Measurements from ENCODE around the gene BMERB1. TPM values are rescaled to one million over a fixed set of nuclear protein-coding genes. Genes with fewer than 3 reads are reported as not detected.
A peak's percentile ranks its signal among the peaks of the same experiment; 100 is the strongest.
"Not testable (repeated sequence)": the region's sequence is repeated elsewhere in the genome, so short reads cannot be mapped to it uniquely, and the experiment has no call there.

Gene BMERB1
- total RNA-seq, 1 experiment from 2014 or later = 29.1 TPM

- no peak for DNase-seq (ENCODE audit: low read depth in 1 of 2, low spot score in 2 of 2)
- H3K36me3 ChIP-seq = no peaks in the 10 kb centered on the region
- H3K4me1 ChIP-seq (replicated peaks) = peaks cover 38% of the 10 kb centered on the region
- H3K4me3 ChIP-seq = no peak overlapping the region
- no peaks in the 10 kb centered on the region for H3K27me3 ChIP-seq (replicated peaks)
- H3K27ac ChIP-seq = no peak overlapping the region
- no peaks in the 10 kb centered on the region for H3K9me3 ChIP-seq (replicated peaks)
Measured at GRCh38 chr16:15439102-15439501, 4.7 kb downstream of the BMERB1 start.

- Histone ChIP-seq H3K36me3 (no peaks in the 10 kb centered on the region), H3K27me3 (replicated peaks) (no peaks in the 10 kb centered on the region), H3K4me1 (replicated peaks) (peaks cover 38% of the 10 kb centered on the region), H3K9me3 (replicated peaks) (no peaks in the 10 kb centered on the region), H3K4me3 (no peak overlapping the region), H3K27ac (peak overlapping the region; percentile 57)
- DNase-seq (ENCODE audit: low read depth in 1 of 2, low spot score in 2 of 2) = no peak
Measured at GRCh38 chr16:15439521-15439920, 5.1 kb downstream of the BMERB1 start.

GRCh38 chr16:15440852-15441251, 6.5 kb downstream of the BMERB1 start:
- no peaks in the 10 kb centered on the region for H3K9me3 ChIP-seq (replicated peaks)
- H3K4me3 ChIP-seq = no peak overlapping the region
- H3K36me3 ChIP-seq = 0 out of 2 replicates have a peak, but pooled peaks cover 5% of the 10 kb centered on the region
- peak overlapping the region; percentile 66 for H3K27ac ChIP-seq
- peak; percentile 74 to 78 for DNase-seq (ENCODE audit: low read depth in 1 of 2, low spot score in 2 of 2)
- H3K4me1 ChIP-seq (replicated peaks) = peaks cover 30% of the 10 kb centered on the region
- H3K27me3 ChIP-seq (replicated peaks) = no peaks in the 10 kb centered on the region

GRCh38 chr16:15442140-15442539, 7.8 kb downstream of the BMERB1 start:
- DNase-seq (ENCODE audit: low read depth in 1 of 2, low spot score in 2 of 2); H3K9me3 ChIP-seq (replicated peaks); H3K27me3 ChIP-seq (replicated peaks); H3K4me3 ChIP-seq; H3K27ac ChIP-seq; H3K36me3 ChIP-seq: not testable (repeated sequence)
- H3K4me1 ChIP-seq (replicated peaks) = peaks cover 29% of the 10 kb centered on the region

GRCh38 chr16:15443753-15444152, 9.4 kb downstream of the BMERB1 start:
- no peak overlapping the region for H3K4me3 ChIP-seq
- no peak overlapping the region for H3K27ac ChIP-seq
- 0 out of 2 replicates have a peak, but pooled peaks cover 5% of the 10 kb centered on the region for H3K36me3 ChIP-seq
- no peak for DNase-seq (ENCODE audit: low read depth in 1 of 2, low spot score in 2 of 2)
- no peaks in the 10 kb centered on the region for H3K27me3 ChIP-seq (replicated peaks)
- no peaks in the 10 kb centered on the region for H3K9me3 ChIP-seq (replicated peaks)
- peaks cover 29% of the 10 kb centered on the region for H3K4me1 ChIP-seq (replicated peaks)

GRCh38 chr16:15444264-15444663, 9.9 kb downstream of the BMERB1 start:
- 0 out of 2 replicates have a peak, but pooled peaks cover 5% of the 10 kb centered on the region for H3K36me3 ChIP-seq
- no peak for DNase-seq (ENCODE audit: low read depth in 1 of 2, low spot score in 2 of 2)
- no peaks in the 10 kb centered on the region for H3K9me3 ChIP-seq (replicated peaks)
- no peak overlapping the region for H3K27ac ChIP-seq
- no peaks in the 10 kb centered on the region for H3K27me3 ChIP-seq (replicated peaks)
- H3K4me1 ChIP-seq (replicated peaks) = peaks cover 27% of the 10 kb centered on the region
- H3K4me3 ChIP-seq = no peak overlapping the region

GRCh38 chr16:15445450-15445849, 11.1 kb downstream of the BMERB1 start:
- Histone ChIP-seq H3K27ac (no peak overlapping the region), H3K27me3 (replicated peaks) (no peaks in the 10 kb centered on the region), H3K9me3 (replicated peaks) (no peaks in the 10 kb centered on the region), H3K4me3 (no peak overlapping the region), H3K4me1 (replicated peaks) (peaks cover 15% of the 10 kb centered on the region), H3K36me3 (0 out of 2 replicates have a peak, but pooled peaks cover 5% of the 10 kb centered on the region)
- DNase-seq (ENCODE audit: low read depth in 1 of 2, low spot score in 2 of 2) = no peak

- Histone ChIP-seq H3K4me3 (no peak overlapping the region), H3K36me3 (0 out of 2 replicates have a peak, but pooled peaks cover 5% of the 10 kb centered on the region), H3K9me3 (replicated peaks) (no peaks in the 10 kb centered on the region), H3K27ac (no peak overlapping the region), H3K4me1 (replicated peaks) (peaks cover under 1% of the 10 kb centered on the region; the same call in 1 of the 2 replicates), H3K27me3 (replicated peaks) (no peaks in the 10 kb centered on the region)
- DNase-seq (ENCODE audit: low read depth in 1 of 2, low spot score in 2 of 2) = no peak
Measured at GRCh38 chr16:15446901-15447300, 12.5 kb downstream of the BMERB1 start.

GRCh38 chr16:15450624-15451023, 16.2 kb downstream of the BMERB1 start:
- Histone ChIP-seq H3K4me1 (replicated peaks) (no peaks in the 10 kb centered on the region), H3K9me3 (replicated peaks) (no peaks in the 10 kb centered on the region), H3K4me3 (no peak overlapping the region), H3K27me3 (replicated peaks) (no peaks in the 10 kb centered on the region), H3K36me3 (no peaks in the 10 kb centered on the region), H3K27ac (no peak overlapping the region)
- no peak for DNase-seq (ENCODE audit: low read depth in 1 of 2, low spot score in 2 of 2)

GRCh38 chr16:15451098-15451731, 16.8 kb downstream of the BMERB1 start:
- no peaks in the 10 kb centered on the region for H3K36me3 ChIP-seq
- H3K27ac ChIP-seq = no peak overlapping the region
- H3K9me3 ChIP-seq (replicated peaks) = no peaks in the 10 kb centered on the region
- no peak for DNase-seq (ENCODE audit: low read depth in 1 of 2, low spot score in 2 of 2)
- no peak overlapping the region for H3K4me3 ChIP-seq
- H3K4me1 ChIP-seq (replicated peaks) = no peaks in the 10 kb centered on the region
- no peaks in the 10 kb centered on the region for H3K27me3 ChIP-seq (replicated peaks)

GRCh38 chr16:15452246-15452855, 18.0 kb downstream of the BMERB1 start:
- H3K36me3 ChIP-seq = no peaks in the 10 kb centered on the region
- no peaks in the 10 kb centered on the region for H3K27me3 ChIP-seq (replicated peaks)
- H3K4me3 ChIP-seq = no peak overlapping the region
- no peak for DNase-seq (ENCODE audit: low read depth in 1 of 2, low spot score in 2 of 2)
- H3K4me1 ChIP-seq (replicated peaks) = no peaks in the 10 kb centered on the region
- H3K9me3 ChIP-seq (replicated peaks) = no peaks in the 10 kb centered on the region
- H3K27ac ChIP-seq = no peak overlapping the region

GRCh38 chr16:15453296-15453695, 18.9 kb downstream of the BMERB1 start:
- H3K9me3 ChIP-seq (replicated peaks); DNase-seq (ENCODE audit: low read depth in 1 of 2, low spot score in 2 of 2); H3K36me3 ChIP-seq; H3K27me3 ChIP-seq (replicated peaks); H3K4me3 ChIP-seq; H3K4me1 ChIP-seq (replicated peaks); H3K27ac ChIP-seq: not testable (repeated sequence)

GRCh38 chr16:15454933-15455332, 20.5 kb downstream of the BMERB1 start:
- not testable (repeated sequence) for H3K27me3 ChIP-seq (replicated peaks); H3K27ac ChIP-seq; H3K9me3 ChIP-seq (replicated peaks); H3K4me1 ChIP-seq (replicated peaks); DNase-seq (ENCODE audit: low read depth in 1 of 2, low spot score in 2 of 2); H3K36me3 ChIP-seq; H3K4me3 ChIP-seq

- no peak overlapping the region for H3K27ac ChIP-seq
- peaks cover 3% of the 10 kb centered on the region; the same call in 1 of the 2 replicates for H3K4me1 ChIP-seq (replicated peaks)
- H3K9me3 ChIP-seq (replicated peaks) = no peaks in the 10 kb centered on the region
- no peak overlapping the region for H3K4me3 ChIP-seq
- no peak for DNase-seq (ENCODE audit: low read depth in 1 of 2, low spot score in 2 of 2)
- no peaks in the 10 kb centered on the region for H3K36me3 ChIP-seq
- H3K27me3 ChIP-seq (replicated peaks) = no peaks in the 10 kb centered on the region
Measured at GRCh38 chr16:15457400-15457799, 23.0 kb downstream of the BMERB1 start.

All from SJSA1 (cell line).